AG10803 (cell line): ENCODE results near the gene TUBGCP6.
A peak's percentile ranks its signal among the peaks of the same experiment; 100 is the strongest.
"Not testable (repeated sequence)": the region's sequence is repeated elsewhere in the genome, so short reads cannot be mapped to it uniquely, and the experiment has no call there.

ENCODE experiments used
- DNase-seq: peaks from one replicate; pipeline ENCODE4 v3.0.0; 2010; ENCODE audit warnings: low read depth
- H3K4me3 ChIP-seq: 2 replicates; pipeline ENCODE4 v1.5.1; 2011; ENCODE audit warnings: mild to moderate bottlenecking, low read length, control low read depth
- CTCF ChIP-seq: conservative IDR thresholded peaks from 2 replicates; pipeline ENCODE4 v1.5.1; 2011; ENCODE audit warnings: mild to moderate bottlenecking, low read length, control low read depth, inconsistent platforms

Gene TUBGCP6

GRCh38 chr22:50171319-50171964 is 73.4 kb downstream of the TUBGCP6 start:
- TF ChIP-seq CTCF: no peak
- no peak overlapping the region for H3K4me3 ChIP-seq
- no peak for DNase-seq

DNA sequence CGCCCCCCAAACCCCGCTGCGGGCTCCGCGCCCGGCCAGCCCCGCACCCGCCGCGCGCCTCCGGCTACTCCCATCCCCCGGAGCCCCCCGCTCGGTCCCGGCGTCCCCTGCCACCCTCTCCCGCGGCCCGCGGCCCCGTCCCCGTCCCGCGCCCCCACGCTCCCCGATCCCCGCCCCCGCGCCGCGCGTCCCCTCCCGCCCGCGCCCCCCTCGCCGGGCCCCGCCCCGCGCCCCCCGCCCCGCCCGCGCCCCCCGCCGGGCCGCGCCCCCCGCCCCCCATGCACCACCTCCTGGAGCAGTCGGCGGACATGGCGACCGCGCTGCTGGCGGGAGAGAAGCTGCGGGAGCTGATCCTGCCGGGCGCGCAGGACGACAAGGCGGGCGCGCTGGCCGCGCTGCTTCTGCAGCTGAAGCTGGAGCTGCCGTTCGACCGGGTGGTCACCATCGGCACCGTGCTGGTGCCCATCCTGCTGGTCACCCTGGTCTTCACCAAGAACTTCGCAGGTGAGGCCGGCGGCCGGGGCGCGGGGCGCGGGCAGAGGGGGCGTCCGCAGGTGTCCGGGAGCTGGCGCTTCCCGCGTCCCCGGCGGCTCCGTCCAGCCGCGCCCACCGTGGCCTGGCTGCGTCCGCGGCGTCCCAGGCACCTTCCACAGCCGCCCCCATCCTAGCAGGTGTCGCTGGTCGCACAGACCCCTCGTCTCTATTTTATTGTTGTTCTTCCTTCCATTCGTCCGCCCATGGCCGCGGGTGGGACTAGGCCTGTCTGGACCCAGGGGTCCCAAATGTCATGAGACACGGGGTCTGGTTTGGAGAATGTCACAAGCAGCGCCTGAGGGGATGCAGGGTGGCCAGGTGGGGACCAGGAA is 74.1 kb downstream of the TUBGCP6 start, which contains the start of gene PANX2:
TSS of gene PANX2 (plus strand) at position 279 of the 866 bp plus-strand sequence. CDS start at position 279, 0 bp downstream.
- no peak for DNase-seq
- no peak for TF ChIP-seq CTCF
- peak within 1 kb of the TSS; percentile 35 for H3K4me3 ChIP-seq

DNA sequence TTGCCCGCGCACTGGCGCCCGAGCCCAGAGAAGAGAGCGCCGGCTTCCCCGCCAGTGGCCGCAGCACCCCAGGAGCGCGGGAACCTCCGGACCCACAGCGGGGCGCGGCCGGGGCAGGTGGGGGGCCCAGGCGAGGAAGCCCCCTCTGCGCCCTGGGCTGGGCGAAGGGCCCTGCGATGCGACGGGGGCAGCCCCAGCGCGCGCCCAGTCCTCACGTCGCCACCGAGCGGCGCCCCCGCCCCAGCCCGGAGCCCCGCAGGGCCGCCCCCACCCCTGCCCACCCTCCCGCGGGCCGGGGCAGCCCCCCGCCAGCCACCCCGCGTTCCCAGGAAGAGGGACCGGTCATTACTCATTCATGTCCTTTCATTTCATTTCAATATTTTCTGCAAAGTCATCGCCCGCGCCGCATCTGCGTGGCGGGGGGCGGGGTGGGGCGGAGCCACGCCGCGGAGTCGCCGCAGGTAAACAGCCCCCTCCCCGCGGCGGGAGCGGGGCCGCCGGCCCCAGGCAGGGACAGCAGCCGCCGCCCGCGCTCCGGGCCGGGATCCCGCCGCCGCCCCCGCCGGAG is 75.0 kb downstream of the TUBGCP6 start:
- no peak for DNase-seq
- TF ChIP-seq CTCF: no peak
- 0 out of 2 replicates have a peak overlapping the region, but pooled peaks have one; percentile 12 for H3K4me3 ChIP-seq

DNA sequence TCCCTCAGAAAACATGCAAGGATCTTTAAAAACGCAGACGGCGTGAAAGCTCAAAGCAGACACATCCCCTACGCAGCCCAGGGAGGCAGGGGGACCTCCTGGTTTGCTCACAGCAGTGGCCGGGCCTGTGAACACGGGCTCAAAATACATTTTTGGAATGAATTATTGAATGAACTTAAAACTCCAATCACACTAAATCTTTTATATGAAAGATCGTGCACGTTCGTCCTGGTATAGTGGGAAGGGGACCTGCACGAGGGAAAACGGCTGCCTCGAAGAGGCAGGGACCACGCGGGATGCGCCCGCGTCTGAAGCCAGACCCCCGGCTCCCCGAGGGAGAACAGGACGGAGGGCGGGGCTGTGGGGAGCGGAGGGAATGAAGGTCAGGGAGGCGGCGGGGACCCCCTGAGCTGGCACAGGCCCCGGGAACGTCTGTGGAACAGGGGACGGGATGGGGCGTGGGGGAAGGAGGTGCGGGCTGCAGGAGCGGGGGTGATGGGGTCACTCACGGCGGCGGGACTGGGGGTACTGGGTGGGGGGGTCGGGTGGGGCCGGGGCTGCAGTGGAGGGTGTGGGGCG is 75.6 kb downstream of the TUBGCP6 start:
- no peak for TF ChIP-seq CTCF
- H3K4me3 ChIP-seq: no peak overlapping the region
- no peak for DNase-seq

DNA sequence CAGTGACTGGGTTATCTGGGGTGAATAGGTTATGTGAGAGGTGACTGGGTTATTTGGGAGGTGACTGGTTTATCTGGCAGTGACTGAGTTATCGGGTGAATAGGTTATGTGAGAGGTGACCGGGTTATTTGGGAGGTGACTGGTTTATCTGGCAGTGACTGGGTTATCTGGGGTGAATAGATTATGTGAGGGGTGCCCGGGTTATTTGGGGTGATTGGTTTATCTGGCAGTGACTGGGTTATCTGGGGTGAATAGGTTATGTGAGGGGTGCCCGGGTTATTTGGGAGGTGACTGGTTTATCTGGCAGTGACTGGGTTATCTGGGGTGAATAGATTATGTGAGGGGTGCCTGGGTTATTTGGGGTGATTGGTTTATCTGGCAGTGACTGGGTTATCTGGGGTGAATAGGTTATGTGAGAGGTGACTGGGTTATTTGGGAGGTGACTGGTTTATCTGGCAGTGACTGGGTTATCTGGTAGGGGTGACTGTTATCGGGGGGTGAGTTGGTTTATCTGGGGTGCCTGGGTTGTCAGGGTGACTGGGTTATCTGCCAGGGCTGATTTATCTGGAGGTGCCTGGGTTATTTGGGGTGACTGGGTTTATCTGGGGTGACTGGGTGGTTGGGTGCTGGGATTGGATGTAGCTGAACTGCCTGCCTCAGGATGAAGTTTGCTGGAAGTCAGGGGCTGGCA is 76.2 kb downstream of the TUBGCP6 start:
- not testable (repeated sequence) for H3K4me3 ChIP-seq

DNA sequence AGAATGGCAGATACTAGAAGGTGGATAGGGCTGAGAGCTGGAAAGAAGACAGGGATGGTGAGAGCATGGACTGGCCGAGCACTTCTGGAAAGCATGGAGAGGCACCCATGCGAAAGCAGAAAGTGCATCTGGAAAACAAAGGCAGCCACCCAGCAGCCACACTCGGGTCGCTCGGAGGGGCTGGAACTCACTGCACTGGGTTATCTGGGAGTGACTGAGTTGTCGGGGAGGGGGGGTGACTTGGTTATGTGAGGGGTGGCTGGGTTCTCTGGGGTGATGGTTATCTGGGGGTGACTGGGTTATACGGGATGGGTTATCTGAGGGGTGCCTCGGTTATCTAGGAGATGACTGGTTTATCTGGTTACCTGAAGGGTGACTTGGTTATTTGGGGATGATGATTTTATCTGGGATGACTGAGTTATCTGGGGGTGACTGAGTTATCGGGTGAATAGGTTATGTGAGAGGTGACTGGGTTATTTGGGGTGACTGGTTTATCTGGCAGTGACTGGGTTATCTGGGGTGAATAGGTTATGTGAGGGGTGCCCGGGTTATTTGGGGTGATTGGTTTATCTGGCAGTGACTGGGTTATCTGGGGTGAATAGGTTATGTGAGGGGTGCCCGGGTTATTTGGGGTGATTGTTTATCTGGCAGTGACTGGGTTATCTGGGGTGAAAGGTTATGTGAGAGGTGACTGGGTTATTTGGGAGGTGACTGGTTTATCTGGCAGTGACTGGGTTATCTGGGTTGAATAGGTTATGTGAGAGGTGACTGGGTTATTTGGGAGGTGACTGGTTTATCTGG is 76.9 kb downstream of the TUBGCP6 start:
- no peak for DNase-seq
- no peak for TF ChIP-seq CTCF
- H3K4me3 ChIP-seq: no peak overlapping the region

More for the DNA sequence above, 76.2 kb downstream of the TUBGCP6 start:
- not testable (repeated sequence) for DNase-seq
